Activated CD8-positive, alpha-beta T cell treated with anti-CD3 and anti-CD28 coated beads, Interleukin-2, amount 10 ng/mL, durations not matched to agents 7 days and 5 days (primary cell): Measurements from ENCODE around the gene FBXL19. TPM values are rescaled to one million over a fixed set of nuclear protein-coding genes. Genes with fewer than 3 reads are reported as not detected.

Experiments used
- ATAC-seq: fragments of 150-1000 bp; cut with Tn5 transposase; one replicate; pipeline ENCODE4 v1.10.0; 2021; ENCODE audit warnings: moderate library complexity
- CTCF ChIA-PET: fragments of 350-600 bp; sonication (Branson Sonifier 250); formaldehyde crosslinking; loops from one replicate; lab custom pipeline; 2021; ENCODE audit warnings: antibody characterized with exemption; lab: Charles Lee
- POLR2A ChIA-PET: fragments of 350-600 bp; sonication (Branson Sonifier 250); formaldehyde crosslinking; loops from one replicate; lab custom pipeline; 2021; ENCODE audit warnings: antibody characterized with exemption; lab: Charles Lee
- DNase-seq: peaks from one replicate; pipeline ENCODE4 v3.0.0-alpha.2; 2020
- H3K27ac Mint-ChIP-seq: one replicate; pipeline ENCODE4 v1.8.0; 2021; ENCODE audit warnings: mild to moderate bottlenecking, mixed read lengths
- H3K27me3 Mint-ChIP-seq: one replicate; pipeline ENCODE4 v1.8.0; 2021; ENCODE audit warnings: low read depth, mixed read lengths
- H3K36me3 Mint-ChIP-seq: one replicate; pipeline ENCODE4 v1.8.0; 2021; ENCODE audit warnings: low read depth, mixed read lengths
- H3K4me1 Mint-ChIP-seq: one replicate; pipeline ENCODE4 v1.8.0; 2021; ENCODE audit warnings: low read depth, mixed read lengths
- H3K4me3 Mint-ChIP-seq: one replicate; pipeline ENCODE4 v1.8.0; 2021; ENCODE audit warnings: mild to moderate bottlenecking, mixed read lengths
- H3K9me3 Mint-ChIP-seq: one replicate; pipeline ENCODE4 v1.8.0; 2022; ENCODE audit warnings: mixed read lengths; ENCODE audit not compliant: insufficient read depth
- total RNA-seq, 2 experiments: library from RNA; stranded (reverse); gene quantifications; one replicate each; pipeline ENCODE4 v1.2.3, GENCODE V29; 2021

Gene FBXL19
- total RNA-seq, 2 experiments from 2014 or later, result 22.7 to 23.1 TPM

- H3K36me3 Mint-ChIP-seq, result peaks cover 35% of the 10 kb centered on the region
- ChIA-PET POLR2A (interaction anchor here (0.6 to 2.7 kb wide), 7 partner anchors 8 to 223 kb away, joined by 3 to 9 read pairs (median 3); partner anchors contain the start of genes FUS, ORAI3, VKORC1 and ZNF646), CTCF (interaction anchor here (0.9 kb wide), 1 partner anchor 8 kb away, joined by 3 read pairs; the partner anchor contains the start of gene ORAI3)
- DNase-seq (peak; percentile 88), ATAC-seq (peak; percentile 73)
- H3K27me3 Mint-ChIP-seq, result no peaks in the 10 kb centered on the region
- H3K27ac Mint-ChIP-seq, result peak overlapping the region; percentile 99
- peaks cover 41% of the 10 kb centered on the region for H3K4me1 Mint-ChIP-seq
- peak overlapping the region; percentile 95 for H3K4me3 Mint-ChIP-seq
- H3K9me3 Mint-ChIP-seq, result no peaks in the 10 kb centered on the region
These were observed 33.5 kb downstream of the FBXL19 start for GRCh38 chr16:30956601-30957455.

- CTCF ChIA-PET, result interaction anchor here (0.9 kb wide), 1 partner anchor 8 kb away, joined by 3 read pairs; the partner anchor contains the start of gene ORAI3
- ATAC-seq (peak; percentile 86), DNase-seq (peak; percentile 99)
- H3K9me3 Mint-ChIP-seq, result no peaks in the 10 kb centered on the region
- peaks cover 41% of the 10 kb centered on the region for H3K4me1 Mint-ChIP-seq
- H3K27me3 Mint-ChIP-seq, result no peaks in the 10 kb centered on the region
- peaks cover 40% of the 10 kb centered on the region for H3K36me3 Mint-ChIP-seq
- peak within 1 kb of the TSS; percentile 99 for H3K27ac Mint-ChIP-seq
- POLR2A ChIA-PET, result interaction anchor here (0.6 to 2.7 kb wide), 7 partner anchors 8 to 222 kb away, joined by 3 to 9 read pairs (median 3); partner anchors contain the start of genes FUS, ORAI3, VKORC1 and ZNF646
- H3K4me3 Mint-ChIP-seq, result peak within 1 kb of the TSS; percentile 95
These were observed 34.2 kb downstream of the FBXL19 start, which contains the start of gene SETD1A for GRCh38 chr16:30957456-30958174. TSS of gene SETD1A (plus strand) at chr16:30957754. CDS start at chr16:30958732, 978 bp downstream.

GRCh38 chr16:30958175-30959079 is 35.1 kb downstream of the FBXL19 start:
- H3K4me3 Mint-ChIP-seq, result peak overlapping the region; percentile 90
- H3K27me3 Mint-ChIP-seq, result no peaks in the 10 kb centered on the region
- ChIA-PET CTCF (interaction anchor here (0.9 to 1.0 kb wide), 2 partner anchors 9 to 26 kb away, joined by 3 read pairs; partner anchors contain the start of gene ORAI3), POLR2A (interaction anchor here (0.8 to 2.7 kb wide), 4 partner anchors 114 to 222 kb away, joined by 3 to 9 read pairs (median 6); partner anchors contain the start of genes FUS, KAT8, ZNF646 and ZNF668)
- peak overlapping the region; percentile 90 for H3K27ac Mint-ChIP-seq
- ATAC-seq (no peak), DNase-seq (no peak)
- no peaks in the 10 kb centered on the region for H3K9me3 Mint-ChIP-seq
- H3K4me1 Mint-ChIP-seq, result peaks cover 39% of the 10 kb centered on the region
- peaks cover 46% of the 10 kb centered on the region for H3K36me3 Mint-ChIP-seq

GRCh38 chr16:30961384-30961783 is 38.0 kb downstream of the FBXL19 start:
- POLR2A ChIA-PET, result no interaction called here
- DNase-seq, result no peak
- H3K4me3 Mint-ChIP-seq, result no peak overlapping the region
- no peaks in the 10 kb centered on the region for H3K27me3 Mint-ChIP-seq
- H3K27ac Mint-ChIP-seq, result no peak overlapping the region
- peaks cover 26% of the 10 kb centered on the region for H3K4me1 Mint-ChIP-seq
- no peak for ATAC-seq
- H3K36me3 Mint-ChIP-seq, result peaks cover 66% of the 10 kb centered on the region
- CTCF ChIA-PET, result interaction anchor here (0.8 to 2.2 kb wide), 2 partner anchors 20 to 24 kb away, joined by 3 to 8 read pairs; partner anchors contain the start of gene HSD3B7
- H3K9me3 Mint-ChIP-seq, result no peaks in the 10 kb centered on the region

- no peak overlapping the region for H3K27ac Mint-ChIP-seq
- no peaks in the 10 kb centered on the region for H3K9me3 Mint-ChIP-seq
- H3K4me3 Mint-ChIP-seq, result no peak overlapping the region
- no peak for DNase-seq
- CTCF ChIA-PET, result interaction anchor here (0.8 to 1.1 kb wide), 2 partner anchors 20 to 21 kb away, joined by 3 read pairs; partner anchors contain the start of gene HSD3B7
- H3K27me3 Mint-ChIP-seq, result no peaks in the 10 kb centered on the region
- peaks cover 15% of the 10 kb centered on the region for H3K4me1 Mint-ChIP-seq
- ATAC-seq, result no peak
- POLR2A ChIA-PET, result no interaction called here
- peaks cover 70% of the 10 kb centered on the region for H3K36me3 Mint-ChIP-seq
These were observed 40.6 kb downstream of the FBXL19 start for GRCh38 chr16:30963925-30964511.

- no peaks in the 10 kb centered on the region for H3K9me3 Mint-ChIP-seq
- CTCF ChIA-PET, result interaction anchor here (1.1 kb wide), 1 partner anchor 20 kb away, joined by 3 read pairs; the partner anchor contains the start of gene HSD3B7
- H3K27ac Mint-ChIP-seq, result no peak overlapping the region
- no peak for ATAC-seq
- H3K36me3 Mint-ChIP-seq, result peaks cover 67% of the 10 kb centered on the region
- no peaks in the 10 kb centered on the region for H3K27me3 Mint-ChIP-seq
- no peak for DNase-seq
- POLR2A ChIA-PET, result no interaction called here
- no peak overlapping the region for H3K4me3 Mint-ChIP-seq
- H3K4me1 Mint-ChIP-seq, result peaks cover 8% of the 10 kb centered on the region
These were observed 41.3 kb downstream of the FBXL19 start for GRCh38 chr16:30964574-30965226.

- DNase-seq, result no peak
- ATAC-seq, result no peak
- no peak overlapping the region for H3K27ac Mint-ChIP-seq
- ChIA-PET CTCF (no interaction called here), POLR2A (interaction anchor here (0.6 kb wide), 1 partner anchor 198 kb away, joined by 3 read pairs; no protein-coding TSS in a partner anchor)
- no peak overlapping the region for H3K4me3 Mint-ChIP-seq
- no peaks in the 10 kb centered on the region for H3K27me3 Mint-ChIP-seq
- peaks cover under 1% of the 10 kb centered on the region for H3K4me1 Mint-ChIP-seq
- peaks cover 61% of the 10 kb centered on the region for H3K36me3 Mint-ChIP-seq
- H3K9me3 Mint-ChIP-seq, result no peaks in the 10 kb centered on the region
These were observed 42.1 kb downstream of the FBXL19 start for GRCh38 chr16:30965436-30965835.

- Mint-ChIP-seq H3K27ac (no peak overlapping the region), H3K36me3 (peaks cover 63% of the 10 kb centered on the region), H3K4me1 (no peaks in the 10 kb centered on the region), H3K27me3 (no peaks in the 10 kb centered on the region), H3K9me3 (no peaks in the 10 kb centered on the region), H3K4me3 (no peak overlapping the region)
- ATAC-seq (no peak), DNase-seq (no peak)
- ChIA-PET POLR2A (interaction anchor here (0.5 to 1.3 kb wide), 4 partner anchors 12 to 511 kb away, joined by 3 read pairs; no protein-coding TSS in a partner anchor), CTCF (no interaction called here)
These were observed 42.8 kb downstream of the FBXL19 start for GRCh38 chr16:30966033-30966619.

- peaks cover 66% of the 10 kb centered on the region for H3K36me3 Mint-ChIP-seq
- CTCF ChIA-PET, result no interaction called here
- POLR2A ChIA-PET, result no interaction called here
- H3K27me3 Mint-ChIP-seq, result no peaks in the 10 kb centered on the region
- ATAC-seq, result no peak
- H3K4me3 Mint-ChIP-seq, result no peak overlapping the region
- no peak for DNase-seq
- H3K4me1 Mint-ChIP-seq, result no peaks in the 10 kb centered on the region
- no peaks in the 10 kb centered on the region for H3K9me3 Mint-ChIP-seq
- no peak overlapping the region for H3K27ac Mint-ChIP-seq
These were observed 44.4 kb downstream of the FBXL19 start for GRCh38 chr16:30967795-30968194.
